ENCODE measurements around the gene CTSZ. TPM values are rescaled to one million over a fixed set of nuclear protein-coding genes. Genes with fewer than 3 reads are reported as not detected.

The CTSZ gene
- total RNA-seq, 4 donors from 2014 or later, result 150 to 496 (median 222) TPM

DNA sequence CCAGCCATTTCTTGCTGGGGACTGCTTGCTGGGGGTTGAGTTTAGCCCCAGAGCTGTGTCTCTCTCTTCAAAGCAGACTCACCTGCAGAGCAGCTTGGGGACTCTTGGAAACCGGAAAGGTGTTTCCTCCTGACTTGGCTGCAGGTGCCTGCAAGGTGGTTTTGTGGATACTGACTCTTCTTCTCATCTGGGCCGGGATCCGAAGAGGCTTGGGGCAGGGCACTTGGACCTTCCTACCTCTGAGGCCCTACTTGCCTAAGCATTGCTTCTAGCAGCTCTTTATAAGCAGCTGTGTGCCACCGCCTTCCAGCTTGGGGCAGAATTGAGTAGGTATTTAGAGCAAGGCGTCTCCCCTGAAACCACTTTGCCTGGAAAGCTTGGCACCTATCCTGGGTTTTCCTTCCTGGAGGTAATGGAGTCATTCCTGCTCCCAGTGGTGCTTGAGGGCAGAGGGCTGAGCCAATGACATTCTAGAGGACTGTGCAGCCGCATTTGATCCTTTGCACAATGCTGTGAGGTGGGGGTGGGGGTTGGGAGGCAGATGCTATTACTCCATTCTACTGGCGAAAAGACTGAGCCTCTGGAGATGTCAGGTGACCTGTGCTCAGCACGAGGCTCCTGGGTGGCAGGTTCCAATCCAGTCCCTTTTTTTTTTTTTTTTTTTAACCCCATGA is 3.4 kb upstream of the CTSZ start:
- TF ChIP-seq, protein P1, sequence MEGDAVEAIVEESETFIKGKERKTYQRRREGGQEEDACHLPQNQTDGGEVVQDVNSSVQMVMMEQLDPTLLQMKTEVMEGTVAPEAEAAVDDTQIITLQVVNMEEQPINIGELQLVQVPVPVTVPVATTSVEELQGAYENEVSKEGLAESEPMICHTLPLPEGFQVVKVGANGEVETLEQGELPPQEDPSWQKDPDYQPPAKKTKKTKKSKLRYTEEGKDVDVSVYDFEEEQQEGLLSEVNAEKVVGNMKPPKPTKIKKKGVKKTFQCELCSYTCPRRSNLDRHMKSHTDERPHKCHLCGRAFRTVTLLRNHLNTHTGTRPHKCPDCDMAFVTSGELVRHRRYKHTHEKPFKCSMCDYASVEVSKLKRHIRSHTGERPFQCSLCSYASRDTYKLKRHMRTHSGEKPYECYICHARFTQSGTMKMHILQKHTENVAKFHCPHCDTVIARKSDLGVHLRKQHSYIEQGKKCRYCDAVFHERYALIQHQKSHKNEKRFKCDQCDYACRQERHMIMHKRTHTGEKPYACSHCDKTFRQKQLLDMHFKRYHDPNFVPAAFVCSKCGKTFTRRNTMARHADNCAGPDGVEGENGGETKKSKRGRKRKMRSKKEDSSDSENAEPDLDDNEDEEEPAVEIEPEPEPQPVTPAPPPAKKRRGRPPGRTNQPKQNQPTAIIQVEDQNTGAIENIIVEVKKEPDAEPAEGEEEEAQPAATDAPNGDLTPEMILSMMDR (IDR thresholded peaks at IDR 0.05; ENCODE audit: low read depth), result no peak

DNA sequence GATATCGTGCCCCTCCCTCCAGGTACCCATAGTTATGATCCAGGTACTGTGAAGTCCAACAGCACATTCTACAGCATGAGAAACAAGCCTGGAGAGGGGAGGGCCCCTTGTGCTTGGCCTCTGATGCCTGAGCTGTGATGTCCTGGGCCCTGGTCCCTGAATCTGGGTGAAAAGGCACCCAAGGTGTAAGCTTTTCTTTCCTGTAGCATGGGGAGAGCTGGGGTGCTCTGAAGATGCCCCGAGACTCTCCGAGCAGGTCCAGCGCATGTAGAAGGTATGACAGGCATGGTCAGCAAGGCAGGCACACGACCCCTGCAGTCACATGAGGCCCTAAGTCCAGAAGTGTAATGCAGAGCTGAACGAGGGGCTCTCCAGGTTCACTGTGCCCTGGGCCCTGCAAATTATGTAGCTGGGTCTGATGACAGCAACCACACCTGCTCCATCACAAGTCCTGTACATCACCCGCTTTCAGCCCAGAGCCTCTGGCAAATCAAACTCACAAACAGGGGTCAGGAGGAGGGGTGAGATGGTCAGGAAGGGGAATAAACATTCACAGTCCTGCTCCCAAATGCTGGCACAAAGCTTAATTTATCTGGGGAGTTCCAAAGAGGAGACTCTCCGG is 1.8 kb upstream of the CTSZ start:
- TF ChIP-seq, protein P1 (IDR thresholded peaks at IDR 0.05; ENCODE audit: low read depth), result no peak

DNA sequence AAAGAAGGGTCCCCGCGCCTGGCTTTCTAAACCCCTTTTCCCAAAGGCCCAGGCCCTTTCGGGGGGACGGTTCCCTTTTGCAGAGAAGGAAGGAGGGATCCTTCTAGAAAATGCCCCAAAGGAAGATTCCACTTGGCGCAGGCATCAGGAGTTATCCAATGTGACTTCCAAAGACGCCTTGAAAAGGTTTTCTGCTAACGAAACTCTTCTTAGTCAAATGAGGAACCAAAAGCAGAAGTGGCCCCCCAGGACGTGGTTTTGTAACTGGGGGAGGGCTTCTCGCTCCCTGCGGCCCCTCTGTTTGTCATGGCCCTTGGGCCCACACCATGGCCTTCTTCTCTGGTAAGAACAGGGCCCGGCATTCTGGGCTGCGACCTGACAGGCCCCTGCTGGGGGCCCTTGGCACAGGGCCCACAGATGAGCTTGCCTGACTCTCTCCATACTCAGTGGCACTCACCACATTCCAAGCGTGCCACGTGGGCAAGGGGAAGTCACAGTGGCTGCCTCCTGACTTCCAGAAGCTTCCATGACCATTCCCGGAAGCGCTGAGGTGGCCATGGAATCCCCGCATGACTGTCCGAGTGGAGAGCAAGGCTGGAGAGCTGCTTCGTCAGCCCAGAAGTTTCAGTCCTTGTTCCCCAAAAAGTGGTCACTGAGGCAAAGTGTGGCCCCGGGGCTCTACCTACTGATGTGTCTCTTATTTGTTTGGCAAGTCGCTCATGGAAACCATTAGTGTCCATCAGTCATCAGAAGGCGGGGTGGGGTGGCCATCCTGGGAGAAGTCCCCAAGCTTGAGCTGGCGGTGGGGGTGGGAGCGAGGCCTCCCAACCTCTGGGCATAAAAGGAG is 834 bp upstream of the CTSZ start:
- TF ChIP-seq, protein P1 (IDR thresholded peaks at IDR 0.05; ENCODE audit: low read depth), result no peak

GRCh38 chr20:59006167-59006863 is 739 bp downstream of the CTSZ start:
- TF ChIP-seq, protein P1 (IDR thresholded peaks at IDR 0.05; ENCODE audit: low read depth), result no peak

DNA sequence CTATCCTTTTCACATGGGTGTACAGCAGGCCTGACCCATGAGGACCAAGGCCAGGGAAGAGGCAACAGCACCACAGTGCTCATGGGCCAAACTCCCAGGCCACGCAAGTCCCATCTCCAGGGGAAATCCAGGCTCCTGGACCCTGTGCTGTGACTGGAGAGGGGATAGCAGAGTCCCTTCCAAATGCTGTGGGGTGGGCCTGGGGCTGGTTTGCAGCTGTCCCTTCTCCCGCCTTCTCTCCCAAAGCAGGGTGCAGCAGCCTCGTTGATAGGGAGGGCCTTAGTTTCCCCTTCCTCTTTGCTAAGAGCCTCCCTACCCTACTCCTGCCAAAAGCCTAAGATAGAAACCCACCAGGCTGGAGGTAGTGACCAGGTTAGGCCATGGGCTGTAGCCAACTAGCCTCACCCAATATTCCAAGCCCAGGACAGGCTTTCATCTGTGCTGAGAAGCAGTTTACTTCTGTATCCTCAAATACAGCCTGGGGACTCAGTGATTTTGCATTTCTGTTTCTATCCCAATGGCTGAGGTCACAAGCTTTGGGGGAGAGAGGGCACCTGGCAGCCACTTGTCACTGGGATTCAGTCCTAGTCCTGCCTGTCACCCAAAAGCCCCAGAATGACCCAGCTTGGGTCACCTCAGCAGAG is 1.4 kb downstream of the CTSZ start:
- TF ChIP-seq, protein P1 (IDR thresholded peaks at IDR 0.05; ENCODE audit: low read depth), result no peak

GRCh38 chr20:59004763-59005522 is 2.1 kb downstream of the CTSZ start:
- TF ChIP-seq, protein P1 (IDR thresholded peaks at IDR 0.05; ENCODE audit: low read depth), result no peak

All from subcutaneous adipose tissue (tissue), 4 donors.